HG02678 (cell line): Measurements from ENCODE around the gene CCDC88C.
"Not testable (repeated sequence)": the region's sequence is repeated elsewhere in the genome, so short reads cannot be mapped to it uniquely, and the experiment has no call there.

Source experiments
- ATAC-seq: cut with Tn5 transposase; IDR thresholded peaks from one replicate; pipeline ENCODE4 v1.9.1; 2021; ENCODE audit warnings: mild to moderate bottlenecking, moderate library complexity; ENCODE audit not compliant: unreplicated experiment

CCDC88C gene

GRCh38 chr14:91416744-91417119 is 888 bp downstream of the CCDC88C start:
- no peak for ATAC-seq

DNA sequence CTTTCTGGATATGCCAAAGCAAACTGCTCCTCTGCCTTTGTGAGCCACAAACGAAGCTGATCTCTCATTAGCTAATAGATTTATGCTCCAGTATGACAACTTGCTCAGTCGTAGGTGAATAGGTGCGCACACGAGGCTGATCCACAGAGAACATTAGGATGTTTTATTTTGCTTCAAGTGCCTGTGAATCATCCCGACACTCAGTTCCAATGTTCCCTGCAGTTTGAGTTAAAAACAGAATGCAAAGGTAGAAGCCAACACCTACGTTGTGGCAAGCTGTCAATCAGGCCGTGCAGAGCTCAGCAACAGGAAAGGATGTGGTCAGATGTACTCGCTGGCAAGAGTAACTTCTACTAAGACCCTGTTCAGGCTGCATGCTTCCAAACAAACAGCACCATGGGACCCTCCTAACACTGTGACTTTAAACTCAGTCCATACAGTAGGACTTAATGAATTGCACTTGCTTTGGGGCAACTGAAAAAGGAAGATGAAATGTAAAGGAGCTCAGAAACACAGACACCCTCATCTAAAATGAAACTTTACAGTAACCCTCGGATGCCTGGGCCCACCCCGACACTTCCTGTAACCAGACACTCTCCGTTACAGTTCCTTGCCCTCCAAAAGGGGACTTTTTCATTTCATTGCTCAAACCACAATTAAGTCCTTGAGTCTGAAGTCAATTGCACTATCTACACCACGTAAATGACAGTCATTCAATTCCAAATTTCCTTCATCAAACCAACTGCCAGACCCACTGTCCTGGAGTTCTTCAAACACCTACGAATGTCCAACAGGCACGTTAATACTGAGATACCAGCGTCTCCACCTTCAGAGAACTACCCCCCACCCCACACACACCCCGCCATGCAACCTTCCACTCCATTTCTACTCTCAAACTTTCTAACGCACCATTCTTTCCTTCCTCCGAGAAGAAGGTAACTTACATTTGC is 1.6 kb downstream of the CCDC88C start:
- ATAC-seq, result peak; percentile 50

DNA sequence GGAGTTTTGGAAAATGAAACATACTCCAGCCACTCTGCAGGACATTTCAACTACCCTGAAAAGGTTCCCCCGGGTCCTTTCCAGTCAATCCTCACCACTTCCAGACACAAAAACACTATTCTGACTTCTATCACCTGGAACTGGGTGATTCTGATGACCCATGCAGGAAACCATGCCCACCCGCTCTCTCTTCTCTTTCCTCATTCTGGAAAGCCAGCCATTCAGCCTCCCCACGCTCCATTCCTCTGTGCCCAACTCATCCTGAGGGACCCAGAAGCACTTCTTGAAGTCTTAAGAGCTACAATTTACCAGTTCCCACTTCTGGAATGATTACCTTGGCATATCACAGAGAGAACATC is 3.2 kb downstream of the CCDC88C start:
- no peak for ATAC-seq

GRCh38 chr14:91413547-91414474 is 3.8 kb downstream of the CCDC88C start:
- ATAC-seq, result no peak

DNA sequence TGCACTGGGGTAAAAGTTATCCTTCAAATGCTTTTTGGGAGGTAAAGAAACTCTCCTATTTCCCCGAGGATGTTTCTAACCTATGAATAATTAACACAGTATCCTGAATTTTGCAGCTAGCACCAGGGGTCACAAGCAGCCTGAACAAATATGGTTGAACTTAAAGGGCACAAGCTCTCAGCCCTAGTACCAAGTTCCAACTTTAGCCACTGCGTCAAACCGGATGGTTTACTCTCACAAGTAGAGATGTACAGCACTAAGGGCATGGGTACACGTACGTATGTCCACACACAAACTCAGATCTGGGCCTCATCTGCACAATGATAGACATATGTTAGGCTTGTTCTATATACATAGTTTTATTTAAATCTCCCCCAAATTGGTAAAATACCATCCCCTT is 4.7 kb downstream of the CCDC88C start:
- no peak for ATAC-seq

DNA sequence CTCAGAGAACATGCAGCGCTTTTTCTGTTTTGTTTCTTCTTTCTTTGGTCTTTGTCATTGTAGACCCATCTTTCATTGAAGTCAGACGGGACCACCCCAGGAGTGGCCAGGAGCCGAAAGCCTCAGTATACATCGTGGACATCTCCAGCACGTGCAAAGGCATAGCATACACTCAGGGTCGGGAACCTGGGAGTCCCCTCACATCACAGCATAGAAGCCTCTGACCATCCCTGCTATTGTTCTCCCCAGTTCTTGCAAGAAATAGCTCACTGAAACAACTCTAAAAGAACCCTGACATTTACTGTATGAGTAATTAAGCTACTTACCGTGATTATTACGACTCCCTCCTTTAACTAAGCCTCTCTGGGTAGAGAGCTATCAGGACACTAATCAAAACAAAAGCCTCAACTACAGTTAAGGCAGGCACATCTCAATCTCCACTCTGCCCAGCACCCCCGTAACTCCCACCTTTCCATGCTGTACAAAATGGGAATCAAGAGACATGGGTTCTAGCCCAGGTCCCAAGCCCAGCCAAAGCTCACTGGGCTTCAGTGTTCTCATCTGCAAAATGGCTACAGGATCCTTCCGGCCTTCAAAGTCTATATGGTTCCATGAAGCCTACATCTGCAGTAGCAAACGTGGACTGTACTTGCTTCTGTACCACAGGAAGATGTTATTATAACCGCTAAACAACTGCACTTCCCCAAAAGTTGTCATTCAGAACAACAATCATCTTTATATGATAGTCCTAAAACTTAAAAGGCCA is 6.7 kb downstream of the CCDC88C start:
- ATAC-seq, result peak; percentile 38

GRCh38 chr14:91409928-91410718 is 7.5 kb downstream of the CCDC88C start:
- no peak for ATAC-seq

- not testable (repeated sequence) for ATAC-seq
Observed at GRCh38 chr14:91409240-91409639, 8.4 kb downstream of the CCDC88C start.

DNA sequence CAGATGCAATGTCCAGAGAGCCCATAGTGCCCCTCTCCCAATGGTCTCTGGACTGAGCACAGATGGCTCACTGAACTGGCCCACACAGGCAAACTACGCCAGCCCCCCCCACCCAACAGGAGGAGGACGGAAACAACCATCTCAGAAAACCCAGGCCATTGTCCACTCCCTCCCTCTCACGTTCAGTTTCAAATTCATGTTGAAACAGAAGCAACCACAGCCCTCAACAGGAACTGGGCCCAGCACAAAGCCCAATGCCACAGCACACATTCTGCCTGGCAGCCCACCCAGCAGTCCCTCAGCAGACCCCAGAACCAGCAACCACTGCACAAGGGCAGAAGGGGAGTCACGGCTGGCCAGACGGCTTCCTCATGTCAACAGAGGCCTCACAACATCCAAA is 10.6 kb downstream of the CCDC88C start:
- no peak for ATAC-seq

GRCh38 chr14:91406451-91406850 is 11.2 kb downstream of the CCDC88C start:
- no peak for ATAC-seq

DNA sequence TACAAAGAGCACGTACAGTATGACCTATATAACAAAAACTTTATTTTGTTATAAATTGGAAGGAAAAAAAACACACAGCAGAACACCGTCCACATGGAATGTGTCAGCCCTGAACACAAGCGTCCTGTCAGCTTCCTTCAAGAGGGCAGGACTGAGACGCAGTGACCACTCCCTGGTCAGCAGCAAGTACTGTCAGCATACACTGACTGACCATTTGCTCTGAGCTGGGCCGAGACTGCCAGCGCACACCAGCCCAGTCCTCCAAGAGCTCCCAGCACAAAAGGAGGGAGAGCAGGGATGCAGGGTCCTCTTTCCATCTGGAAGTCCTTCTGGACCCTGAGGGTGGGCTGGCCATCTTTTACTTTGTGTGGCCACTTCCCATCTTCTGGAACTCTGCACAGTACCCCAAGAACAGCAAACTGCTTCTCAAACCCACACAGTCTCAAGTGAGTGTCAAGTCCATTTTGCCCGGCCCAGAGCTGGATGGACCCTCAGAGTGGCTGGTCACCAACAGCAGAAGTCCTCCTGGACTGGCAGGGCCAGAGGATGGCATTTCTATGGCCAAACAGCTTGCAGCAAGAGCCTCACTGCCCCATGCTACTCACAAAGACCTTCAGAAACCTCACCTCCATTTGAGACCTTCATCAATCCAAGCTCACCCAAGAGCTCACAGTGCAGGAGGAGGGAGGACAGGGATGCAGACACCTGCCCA is 11.7 kb downstream of the CCDC88C start:
- ATAC-seq, result no peak

DNA sequence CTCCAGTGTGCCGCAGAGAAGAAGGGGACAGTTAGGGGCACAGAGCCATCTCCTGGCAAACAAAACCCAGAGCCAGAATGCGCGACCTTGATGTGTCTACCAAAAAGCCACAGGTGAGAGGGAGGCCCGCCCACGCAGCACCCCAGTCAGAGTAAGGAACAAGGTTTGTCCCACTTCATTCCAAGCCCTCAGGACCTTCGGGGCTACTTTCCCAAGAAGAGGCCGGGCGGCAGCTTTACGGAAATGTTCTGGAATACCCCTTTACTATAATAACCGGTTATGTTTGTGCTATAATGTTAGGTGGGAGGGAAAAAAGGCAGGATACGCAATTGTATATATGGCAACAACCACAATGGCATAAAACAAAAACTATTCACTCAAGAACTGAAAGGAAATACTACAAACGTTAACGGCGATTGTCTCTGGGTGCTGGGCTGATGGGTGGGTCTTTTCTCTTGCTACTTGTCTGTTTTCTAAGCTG is 12.3 kb downstream of the CCDC88C start:
- no peak for ATAC-seq

- ATAC-seq, result no peak
Observed at GRCh38 chr14:91402771-91403600, 14.6 kb downstream of the CCDC88C start.

DNA sequence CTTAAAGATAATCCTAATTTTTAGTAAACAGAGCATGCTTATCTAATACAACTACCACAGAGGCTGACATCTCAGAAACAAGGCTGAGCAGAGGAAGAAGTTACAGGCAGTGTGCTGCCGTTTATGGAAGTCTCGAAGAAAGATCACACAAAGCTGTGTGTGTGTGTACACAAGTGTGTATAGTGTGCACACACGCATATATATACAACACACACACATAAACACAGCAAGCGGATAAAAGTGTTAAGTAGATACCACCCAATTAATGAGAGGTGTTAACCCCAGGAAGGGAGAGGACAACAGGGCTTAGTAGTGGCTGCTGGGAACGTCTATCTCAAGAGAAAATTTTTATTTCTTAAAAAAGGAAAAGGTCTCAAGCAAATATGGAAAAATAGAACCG is 15.3 kb downstream of the CCDC88C start:
- no peak for ATAC-seq

GRCh38 chr14:91401751-91402150 is 15.9 kb downstream of the CCDC88C start:
- no peak for ATAC-seq

DNA sequence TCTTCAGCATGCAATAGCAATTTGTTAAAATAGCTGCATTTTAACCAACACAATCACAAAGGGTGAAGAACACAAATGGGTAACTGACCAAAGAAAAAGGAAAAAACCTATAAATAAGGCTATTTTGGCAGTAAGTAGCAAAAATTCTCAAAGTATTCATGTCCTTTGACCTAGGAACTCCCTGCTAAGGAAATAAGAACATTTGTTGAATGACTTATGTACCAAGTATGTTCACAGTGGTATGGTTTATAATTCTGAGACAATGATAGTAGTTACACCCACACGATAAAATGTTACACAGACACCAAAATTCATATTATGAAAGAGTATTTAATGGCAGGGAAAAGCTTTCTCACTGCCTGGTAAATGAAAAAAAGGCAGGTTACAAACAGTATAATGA is 16.9 kb downstream of the CCDC88C start:
- no peak for ATAC-seq

DNA sequence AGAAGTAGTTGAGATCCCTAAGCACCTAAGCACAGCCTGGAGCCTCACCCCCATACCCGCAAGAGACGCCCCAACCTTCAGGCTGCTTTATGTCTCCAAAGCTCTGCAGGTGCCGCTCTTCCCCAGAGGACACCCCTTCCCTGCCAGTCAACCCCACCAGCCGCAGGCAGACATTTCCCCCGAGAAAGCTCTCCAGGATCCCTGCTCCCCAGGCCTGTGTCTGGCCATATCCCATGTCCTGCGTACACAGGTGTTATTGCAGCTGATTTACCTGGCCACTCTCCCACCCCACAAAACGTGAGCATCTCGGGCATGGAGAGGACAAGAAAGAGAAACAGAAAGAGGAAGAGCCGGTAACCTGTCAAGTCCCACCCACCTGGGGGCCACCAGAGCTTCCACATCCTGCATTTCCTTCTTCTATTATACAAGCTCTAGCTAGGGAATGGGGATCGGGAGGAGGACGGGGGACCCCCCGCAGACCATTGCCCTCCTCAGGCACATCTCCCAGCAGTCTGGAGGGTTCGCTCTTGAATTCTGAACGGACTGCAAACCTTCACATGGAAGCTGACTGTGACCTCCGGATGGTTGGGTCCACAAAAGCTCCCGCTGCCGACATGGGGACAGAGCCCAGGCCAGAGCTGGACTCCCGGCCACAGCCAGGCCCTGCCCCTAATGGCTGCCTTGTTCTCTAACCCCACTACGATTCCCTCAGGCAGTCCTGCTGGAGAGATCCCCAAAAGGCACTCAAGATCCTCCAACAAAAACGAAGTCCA is 17.6 kb downstream of the CCDC88C start:
- ATAC-seq, result no peak

GRCh38 chr14:91398707-91399106 is 18.9 kb downstream of the CCDC88C start:
- no peak for ATAC-seq
